Fibroblast of lung (primary cell): ENCODE data around the gene PRRX2. TPM values are rescaled to one million over a fixed set of nuclear protein-coding genes. Genes with fewer than 3 reads are reported as not detected.

Experiments
- DNase-seq, 2 donors: peaks; one replicate each; pipeline versions ENCODE4 v3.0.0 to v3.0.0-alpha.2; 2010; ENCODE audit warnings: low read depth in 2 of 2
- H2AFZ ChIP-seq: 2 replicates; pipeline ENCODE4 v1.5.1; 2012; ENCODE audit warnings: low read length, control low read depth, inconsistent platforms
- H3K27ac ChIP-seq: 2 replicates; pipeline ENCODE4 v1.5.1; 2011; ENCODE audit warnings: low read length, control low read depth; ENCODE audit not compliant: insufficient read depth
- H3K27me3 ChIP-seq: 2 replicates; pipeline ENCODE4 v1.5.1; 2011; ENCODE audit warnings: mild to moderate bottlenecking, low read length; ENCODE audit not compliant: control insufficient read depth, insufficient read depth
- H3K36me3 ChIP-seq: 2 replicates; pipeline ENCODE4 v1.5.1; 2011; ENCODE audit warnings: low read length; ENCODE audit not compliant: control insufficient read depth, insufficient read depth
- H3K4me1 ChIP-seq: 2 replicates; pipeline ENCODE4 v1.5.1; 2011; ENCODE audit warnings: low read length; ENCODE audit not compliant: control insufficient read depth, insufficient read depth; ENCODE audit errors: extremely low read depth
- H3K4me2 ChIP-seq: 2 replicates; pipeline ENCODE4 v1.5.1; 2011; ENCODE audit warnings: low read length, control low read depth; ENCODE audit not compliant: insufficient read depth; ENCODE audit errors: extremely low read depth
- H3K4me3 ChIP-seq, 4 experiments: fragments of 200-600 bp in 1 of 4; sonication (generic) in 1 of 4; replicated peaks in 1 of 4; 2 replicates each; pipeline ENCODE4 v1.5.1; 2011 to 2016; ENCODE audit warnings: low read length in 4 of 4, low read depth in 3 of 4, mild to moderate bottlenecking in 3 of 4, control low read depth in 2 of 4, inconsistent platforms in 1 of 4, mixed read lengths in 1 of 4; ENCODE audit not compliant: insufficient read depth in 1 of 4; ENCODE audit errors: control extremely low read depth in 1 of 4
- H3K79me2 ChIP-seq: 2 replicates; pipeline ENCODE4 v1.5.1; 2012; ENCODE audit warnings: mild to moderate bottlenecking, low read length, inconsistent platforms; ENCODE audit not compliant: control insufficient read depth, insufficient read depth
- H3K9ac ChIP-seq: 2 replicates; pipeline ENCODE4 v1.5.1; 2011; ENCODE audit warnings: mild to moderate bottlenecking, low read length, control low read depth; ENCODE audit not compliant: insufficient read depth
- H3K9me3 ChIP-seq: 2 replicates; pipeline ENCODE4 v1.5.1; 2012; ENCODE audit warnings: low read depth, low read length; ENCODE audit not compliant: control insufficient read depth, insufficient read depth
- H4K20me1 ChIP-seq: 2 replicates; pipeline ENCODE4 v1.5.1; 2011; ENCODE audit warnings: low read length; ENCODE audit not compliant: control insufficient read depth, insufficient read depth; ENCODE audit errors: extremely low read depth
- EZH2 ChIP-seq: IDR thresholded peaks from 2 replicates; pipeline ENCODE4 v1.5.1; 2012; ENCODE audit warnings: low read length, control low read depth, mild to moderate bottlenecking; ENCODE audit errors: missing control alignments
- polyA plus RNA-seq, 2 donors: library from polyadenylated mRNA; depleted of rRNA in 1 of 2; stranded (reverse) in 1 of 2; unstranded in 1 of 2; fragments of >200 nt; gene quantifications; 2 replicates each; pipeline ENCODE4 v1.2.1, GENCODE V29; 2011 to 2012; ENCODE audit warnings: missing spikeins in 1 of 2
- total RNA-seq: library from RNA; depleted of rRNA; stranded (reverse); fragments of >200 nt; gene quantifications from 2 replicates; pipeline ENCODE4 v1.2.1, GENCODE V29; 2014
- TF ChIP-seq, protein P1 (sequence below), 2 donors: IDR thresholded peaks in 1 of 2; conservative IDR thresholded peaks in 1 of 2; 1 replicate in 1 of 2; 2 replicates in 1 of 2; pipeline ENCODE4 v1.5.1; 2011 to 2012; ENCODE audit warnings: low read length in 2 of 2, control low read depth in 1 of 2, inconsistent platforms in 1 of 2, low read depth in 1 of 2, mild to moderate bottlenecking in 1 of 2

The PRRX2 gene
- total and polyA plus RNA-seq, 2 donors (not counting 1 experiment from before 2014, with no cell fraction given), result 4.4 to 11.7 TPM

DNA sequence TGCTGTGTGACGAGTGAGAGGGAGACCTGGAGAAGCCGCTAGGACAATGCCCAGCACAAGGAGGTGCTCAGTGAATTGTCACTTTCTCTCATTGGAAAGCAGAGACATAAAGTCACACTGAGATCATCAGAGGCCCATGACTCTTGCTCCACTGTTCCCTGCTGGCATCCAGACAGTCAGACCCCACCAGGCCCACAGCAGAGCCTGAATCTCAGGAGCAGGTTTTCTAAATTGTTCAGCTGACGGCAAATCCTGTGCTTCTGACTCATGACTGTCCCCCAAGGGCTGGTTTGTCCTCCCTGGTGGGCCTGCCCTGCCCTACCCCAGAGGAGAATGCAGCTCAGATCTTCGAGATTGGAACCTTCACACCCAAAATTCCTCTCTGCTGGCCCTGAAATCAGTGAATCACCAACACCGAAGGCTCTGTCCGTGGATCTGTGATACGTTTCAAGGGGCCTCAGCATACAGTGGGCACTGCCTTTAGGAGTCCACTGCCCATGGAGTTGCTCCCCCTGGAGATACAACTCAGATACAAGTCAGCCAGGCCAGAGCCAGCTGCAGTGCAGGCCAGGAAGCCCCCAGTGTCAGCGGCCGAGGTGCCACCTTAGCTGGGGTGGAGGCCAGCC, 84.7 kb downstream of the PRRX2 start:
- Histone ChIP-seq H4K20me1 (no peaks in the 10 kb centered on the region), H3K4me2 (no peak overlapping the region), H2AFZ (no peak overlapping the region), H3K9ac (no peak overlapping the region), H3K79me2 (no peaks in the 10 kb centered on the region), H3K27ac (no peak overlapping the region), H3K9me3 (no peaks in the 10 kb centered on the region), H3K27me3 (no peaks in the 10 kb centered on the region), H3K4me1 (peaks cover 19% of the 10 kb centered on the region), H3K36me3 (no peaks in the 10 kb centered on the region), H3K4me3 (no peak overlapping the region)
- TF ChIP-seq, protein P1, sequence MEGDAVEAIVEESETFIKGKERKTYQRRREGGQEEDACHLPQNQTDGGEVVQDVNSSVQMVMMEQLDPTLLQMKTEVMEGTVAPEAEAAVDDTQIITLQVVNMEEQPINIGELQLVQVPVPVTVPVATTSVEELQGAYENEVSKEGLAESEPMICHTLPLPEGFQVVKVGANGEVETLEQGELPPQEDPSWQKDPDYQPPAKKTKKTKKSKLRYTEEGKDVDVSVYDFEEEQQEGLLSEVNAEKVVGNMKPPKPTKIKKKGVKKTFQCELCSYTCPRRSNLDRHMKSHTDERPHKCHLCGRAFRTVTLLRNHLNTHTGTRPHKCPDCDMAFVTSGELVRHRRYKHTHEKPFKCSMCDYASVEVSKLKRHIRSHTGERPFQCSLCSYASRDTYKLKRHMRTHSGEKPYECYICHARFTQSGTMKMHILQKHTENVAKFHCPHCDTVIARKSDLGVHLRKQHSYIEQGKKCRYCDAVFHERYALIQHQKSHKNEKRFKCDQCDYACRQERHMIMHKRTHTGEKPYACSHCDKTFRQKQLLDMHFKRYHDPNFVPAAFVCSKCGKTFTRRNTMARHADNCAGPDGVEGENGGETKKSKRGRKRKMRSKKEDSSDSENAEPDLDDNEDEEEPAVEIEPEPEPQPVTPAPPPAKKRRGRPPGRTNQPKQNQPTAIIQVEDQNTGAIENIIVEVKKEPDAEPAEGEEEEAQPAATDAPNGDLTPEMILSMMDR (conservative IDR thresholded peaks at IDR 0.05 in 1 of 2, IDR thresholded peaks at IDR 0.05 in 1 of 2; ENCODE audit: low read depth in 1 of 2, low read length in 2 of 2), result no peak
- TF ChIP-seq EZH2, result no peak
- peak in 1 of 2 donors; percentile 71 for DNase-seq

DNA sequence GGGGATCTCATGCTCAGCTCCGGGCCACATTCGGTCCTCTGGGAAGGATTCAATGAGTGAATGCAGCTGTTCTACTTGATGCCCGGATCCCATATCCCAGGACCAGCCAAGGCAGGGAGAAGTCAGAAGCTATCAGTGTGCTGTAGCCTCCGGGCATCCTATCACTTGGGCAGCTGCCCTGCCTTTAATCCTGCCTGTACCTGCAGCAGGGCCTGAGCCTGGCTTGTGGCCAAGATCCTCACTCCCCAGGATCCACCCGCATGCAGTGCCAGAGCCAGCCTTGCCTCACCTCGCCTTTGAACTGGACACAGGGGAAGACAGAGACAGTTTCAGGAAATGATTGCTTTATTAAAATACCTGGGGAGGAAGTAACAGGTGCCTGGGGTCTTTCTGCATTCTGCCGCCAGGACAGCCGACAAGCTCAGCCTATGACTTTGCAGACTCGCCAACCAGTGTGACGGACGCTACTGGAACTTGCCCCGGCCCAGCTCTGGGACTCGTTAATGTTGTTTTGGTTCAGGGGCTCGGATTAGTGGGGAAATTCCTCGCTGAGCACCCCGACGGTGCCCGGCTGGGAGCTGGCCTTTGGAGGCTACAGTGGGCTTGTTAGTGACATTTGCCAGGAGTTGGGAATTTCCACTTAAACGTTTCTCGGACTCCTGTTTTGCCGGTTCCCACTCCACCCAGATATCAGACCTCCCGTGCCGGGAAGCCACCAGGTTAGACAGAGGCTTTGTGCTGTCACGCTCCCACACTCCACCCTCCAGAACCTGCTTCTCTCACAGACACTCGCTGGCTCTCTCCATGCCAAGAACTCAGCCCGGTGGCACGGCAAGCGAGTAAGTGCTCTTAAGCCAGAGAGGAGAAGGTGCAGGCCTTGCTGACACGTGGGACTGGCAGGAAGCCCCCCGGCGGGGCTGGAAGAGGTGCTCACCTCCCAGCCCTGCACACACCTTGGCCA, 86.7 kb downstream of the PRRX2 start:
- Histone ChIP-seq H4K20me1 (no peaks in the 10 kb centered on the region), H3K27ac (no peak overlapping the region), H3K4me1 (peaks cover 16% of the 10 kb centered on the region), H3K9me3 (no peaks in the 10 kb centered on the region), H3K9ac (no peak overlapping the region), H2AFZ (peak overlapping the region; percentile 29), H3K4me2 (peak overlapping the region; percentile 78), H3K27me3 (no peaks in the 10 kb centered on the region), H3K36me3 (no peaks in the 10 kb centered on the region), H3K79me2 (no peaks in the 10 kb centered on the region), H3K4me3 (peak overlapping the region; percentile 15 to 71 (median 43))
- peak in 1 of 2 donors; percentile 29 for DNase-seq
- TF ChIP-seq EZH2, result no peak
- TF ChIP-seq, protein P1 (conservative IDR thresholded peaks at IDR 0.05 in 1 of 2, IDR thresholded peaks at IDR 0.05 in 1 of 2; ENCODE audit: low read depth in 1 of 2, low read length in 2 of 2), result no peak
